ENCODE data around the gene MYL7. TPM values are rescaled to one million over a fixed set of nuclear protein-coding genes. Genes with fewer than 3 reads are reported as not detected.

MYL7 gene
- total and polyA plus RNA-seq, 9 donors = 0.35 to 2.0 (median 1.5) TPM; not detected in 3

- WGBS, 3 donors = 86 to 90% (median 90%) methylated on average over 12 of the region's 12 CpGs
- intact Hi-C loops (cut with DNase I) = loop anchor here in 2 of 4 donors (5.0 kb wide), 2 partner anchors 40 to 45 kb away; partner anchors contain the start of gene POLM (in 1 of the 2)
- Histone ChIP-seq H3K27ac (no peak overlapping the region), H3K4me3 (no peak overlapping the region), H3K36me3 (no peaks in the 10 kb centered on the region), H3K27me3 (no peaks in the 10 kb centered on the region), H3K9me3 (no peaks in the 10 kb centered on the region), H3K4me1 (ENCODE audit: insufficient read depth) (peaks cover 4% of the 10 kb centered on the region)
- TF ChIP-seq EP300 (IDR thresholded peaks at IDR 0.05) = no peak
- TF ChIP-seq, protein P1, sequence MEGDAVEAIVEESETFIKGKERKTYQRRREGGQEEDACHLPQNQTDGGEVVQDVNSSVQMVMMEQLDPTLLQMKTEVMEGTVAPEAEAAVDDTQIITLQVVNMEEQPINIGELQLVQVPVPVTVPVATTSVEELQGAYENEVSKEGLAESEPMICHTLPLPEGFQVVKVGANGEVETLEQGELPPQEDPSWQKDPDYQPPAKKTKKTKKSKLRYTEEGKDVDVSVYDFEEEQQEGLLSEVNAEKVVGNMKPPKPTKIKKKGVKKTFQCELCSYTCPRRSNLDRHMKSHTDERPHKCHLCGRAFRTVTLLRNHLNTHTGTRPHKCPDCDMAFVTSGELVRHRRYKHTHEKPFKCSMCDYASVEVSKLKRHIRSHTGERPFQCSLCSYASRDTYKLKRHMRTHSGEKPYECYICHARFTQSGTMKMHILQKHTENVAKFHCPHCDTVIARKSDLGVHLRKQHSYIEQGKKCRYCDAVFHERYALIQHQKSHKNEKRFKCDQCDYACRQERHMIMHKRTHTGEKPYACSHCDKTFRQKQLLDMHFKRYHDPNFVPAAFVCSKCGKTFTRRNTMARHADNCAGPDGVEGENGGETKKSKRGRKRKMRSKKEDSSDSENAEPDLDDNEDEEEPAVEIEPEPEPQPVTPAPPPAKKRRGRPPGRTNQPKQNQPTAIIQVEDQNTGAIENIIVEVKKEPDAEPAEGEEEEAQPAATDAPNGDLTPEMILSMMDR (IDR thresholded peaks at IDR 0.05) = no peak
- TF ChIP-seq POLR2A (IDR thresholded peaks at IDR 0.05) = no peak
- peak in 1 of 5 donors; percentile 34 for DNase-seq
Measured at GRCh38 chr7:44121761-44122420, 19.2 kb downstream of the MYL7 start.

GRCh38 chr7:44120395-44120794 lies 20.7 kb downstream of the MYL7 start:
- no peak for DNase-seq
- intact Hi-C loops (cut with DNase I) = loop anchor here in 2 of 4 donors (5.0 kb wide), 2 partner anchors 38 to 43 kb away; partner anchors contain the start of gene POLM (in 1 of the 2)
- peaks cover 4% of the 10 kb centered on the region for H3K4me1 ChIP-seq (ENCODE audit: insufficient read depth)
- 69 to 82% (median 76%) methylated on average over 6 of the region's 6 CpGs for WGBS, 3 donors
- H3K36me3 ChIP-seq = no peaks in the 10 kb centered on the region
- H3K27ac ChIP-seq = no peak overlapping the region
- H3K4me3 ChIP-seq = no peak overlapping the region
- no peaks in the 10 kb centered on the region for H3K9me3 ChIP-seq
- no peak for TF ChIP-seq EP300 (IDR thresholded peaks at IDR 0.05)
- no peak for TF ChIP-seq POLR2A (IDR thresholded peaks at IDR 0.05)
- TF ChIP-seq, protein P1 (IDR thresholded peaks at IDR 0.05) = no peak
- H3K27me3 ChIP-seq = no peaks in the 10 kb centered on the region

DNA sequence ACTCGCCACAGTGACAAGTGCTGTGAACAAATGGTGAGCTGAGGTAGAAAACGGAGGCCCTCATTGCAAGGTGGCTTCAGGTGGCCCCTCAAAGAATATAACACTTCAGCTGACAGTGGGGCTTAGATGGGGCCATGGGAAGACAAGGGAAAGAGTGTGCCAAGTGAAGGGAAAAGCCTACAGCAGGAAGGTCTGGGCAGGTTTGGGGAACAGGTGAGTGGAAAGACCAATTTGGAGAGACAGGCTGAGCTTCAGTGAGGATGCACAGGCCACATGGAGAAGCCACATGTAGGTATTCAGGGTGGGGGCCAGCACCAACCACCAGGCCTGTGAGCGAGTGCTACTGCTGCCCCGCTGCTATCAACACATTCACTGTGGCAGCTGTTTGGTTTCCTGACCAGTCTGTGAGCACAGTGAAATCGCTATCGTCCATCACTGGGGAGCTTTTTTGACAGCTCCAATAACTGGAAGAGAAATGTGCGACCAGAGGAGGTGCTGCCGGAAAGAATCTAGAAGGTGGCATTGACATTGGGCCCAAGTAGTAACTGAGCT lies 21.2 kb downstream of the MYL7 start:
- H3K27me3 ChIP-seq = no peaks in the 10 kb centered on the region
- H3K4me1 ChIP-seq (ENCODE audit: insufficient read depth) = peaks cover 4% of the 10 kb centered on the region
- H3K4me3 ChIP-seq = no peak overlapping the region
- 85 to 90% (median 86%) methylated on average over 8 of the region's 8 CpGs for WGBS, 3 donors
- no peaks in the 10 kb centered on the region for H3K36me3 ChIP-seq
- intact Hi-C loops (cut with DNase I) = loop anchor here in 2 of 4 donors (5.0 kb wide), 2 partner anchors 38 to 43 kb away; partner anchors contain the start of gene POLM (in 1 of the 2)
- H3K9me3 ChIP-seq = no peaks in the 10 kb centered on the region
- DNase-seq = peak in 1 of 5 donors; percentile 26
- TF ChIP-seq, protein P1 (IDR thresholded peaks at IDR 0.05) = no peak
- TF ChIP-seq EP300 (IDR thresholded peaks at IDR 0.05) = no peak
- no peak for TF ChIP-seq POLR2A (IDR thresholded peaks at IDR 0.05)
- H3K27ac ChIP-seq = no peak overlapping the region

GRCh38 chr7:44117801-44118429 lies 23.2 kb downstream of the MYL7 start:
- peak in 1 of 5 donors; percentile 35 for DNase-seq
- WGBS, 3 donors = 82 to 85% (median 83%) methylated on average over 13 of the region's 13 CpGs
- Histone ChIP-seq H3K4me1 (ENCODE audit: insufficient read depth) (peaks cover 4% of the 10 kb centered on the region), H3K4me3 (no peak overlapping the region), H3K36me3 (no peaks in the 10 kb centered on the region), H3K27ac (no peak overlapping the region), H3K9me3 (no peaks in the 10 kb centered on the region), H3K27me3 (no peaks in the 10 kb centered on the region)
- intact Hi-C loops (cut with DNase I) = no loop called here
- TF ChIP-seq EP300 (IDR thresholded peaks at IDR 0.05) = no peak
- TF ChIP-seq, protein P1 (IDR thresholded peaks at IDR 0.05) = no peak
- TF ChIP-seq POLR2A (IDR thresholded peaks at IDR 0.05) = no peak
